ENCODE measurements around the gene KRTAP10-7. TPM values are rescaled to one million over a fixed set of nuclear protein-coding genes. Genes with fewer than 3 reads are reported as not detected.

KRTAP10-7 gene
- total and polyA plus RNA-seq, 2 of the 13 experiments (the other 11 are each of a cell fraction or from before 2014, with no cell fraction given) = not detected

DNA sequence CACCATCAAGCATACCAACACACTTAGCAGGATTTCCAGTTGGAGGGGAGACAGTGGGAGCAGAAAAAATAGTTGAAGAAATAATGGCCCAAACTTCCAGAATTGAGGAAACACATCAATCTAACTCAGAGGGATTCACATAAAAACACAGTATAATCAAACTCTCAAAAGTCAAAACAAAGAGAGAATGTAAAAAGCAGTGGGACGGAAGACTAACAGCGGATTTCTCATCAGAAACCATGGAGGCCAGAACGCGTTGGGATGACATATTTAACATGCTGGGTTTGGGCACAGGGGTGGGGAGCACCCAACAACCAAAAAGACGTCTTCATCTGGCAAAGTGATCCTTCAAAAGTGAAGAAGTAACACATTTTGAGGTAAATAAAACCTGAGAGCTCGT is 19.5 kb downstream of the KRTAP10-7 start:
- Histone ChIP-seq H3K27me3 (ENCODE audit: control insufficient read depth in 1 of 2, insufficient read depth in 2 of 2, low read length in 2 of 2) (peaks cover 1 to 20% of the 10 kb centered on the region in 2 experiments; a peak in 2 of 5 replicates), H4K20me1 (ENCODE audit: insufficient read depth, low read length) (no peaks in the 10 kb centered on the region), H2AFZ (ENCODE audit: low read length) (no peak overlapping the region), H3K4me3 (replicated peaks in 1 of 3; ENCODE audit: insufficient read depth in 1 of 3, low read depth in 2 of 3, low read length in 3 of 3) (no peak overlapping the region), H3K79me2 (ENCODE audit: insufficient read depth, low read length) (no peaks in the 10 kb centered on the region), H3K4me2 (ENCODE audit: low read depth, low read length) (no peak overlapping the region), H3K9ac (ENCODE audit: insufficient read depth, low read depth, low read length) (no peak overlapping the region), H3K27ac (ENCODE audit: extremely low read length, insufficient read depth, low read length) (no peak overlapping the region), H3K36me3 (replicated peaks in 1 of 2; ENCODE audit: control insufficient read depth in 1 of 2, insufficient read depth in 2 of 2, low read length in 2 of 2) (no peaks in the 10 kb centered on the region), H3K4me1 (ENCODE audit: insufficient read depth, low read length) (no peaks in the 10 kb centered on the region), H3K9me3 (ENCODE audit: low read length) (peaks cover 21% of the 10 kb centered on the region)
- CTCF ChIA-PET (ENCODE audit: low intra/inter-chr PET ratio, low total read pairs) = no interaction called here
- no TSS peak for BruUV-seq (replicated peaks)
- intact Hi-C loops (cut with micrococcal nuclease; ENCODE audit: unreplicated experiment) (loop anchor here (2.0 kb wide), 1 partner anchor 173 kb away; no protein-coding TSS in a partner anchor), in situ Hi-C loops (cut with HindIII; ENCODE audit: extremely low pct_ligation_motif_present, low pct_unique_long_range_greater_than_20kb) (no loop called here)
- TF ChIP-seq ZNF317 (CRISPR knock-in tag; IDR thresholded peaks at IDR 0.05) = peak; percentile 96
- no peak for TF ChIP-seq CENPX (CRISPR knock-in tag; IDR thresholded peaks at IDR 0.05)
- POLR2A ChIA-PET = no interaction called here
- 43% methylated on average over 6 of the region's 6 CpGs for WGBS (ENCODE audit: low lambda C conversion rate)
- no peak for DNase-seq (ENCODE audit: low spot score)
- no peak for FAIRE-seq
- ATAC-seq = no peak

DNA sequence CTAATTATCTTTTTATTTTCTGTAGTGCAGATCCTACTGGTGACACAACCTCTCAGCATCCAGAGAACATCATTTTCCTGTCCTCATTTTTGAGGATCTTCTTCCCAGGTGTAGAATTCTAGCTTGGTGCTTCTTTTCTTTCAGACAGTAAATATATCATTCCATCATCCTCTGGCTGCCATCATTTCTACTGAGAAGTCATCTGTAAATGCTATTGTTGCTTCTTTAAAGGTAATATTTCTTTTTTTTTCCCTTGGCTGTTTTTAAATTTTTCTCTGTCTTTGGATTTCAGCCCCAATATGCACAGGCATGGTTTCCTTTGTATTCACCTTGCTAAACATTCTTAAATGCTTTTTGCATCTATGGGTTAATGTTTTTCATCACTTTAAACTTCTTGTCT is 23.2 kb downstream of the KRTAP10-7 start:
- H2AFZ ChIP-seq (ENCODE audit: low read length) = no peak overlapping the region
- POLR2A ChIA-PET = no interaction called here
- H3K4me3 ChIP-seq (replicated peaks in 1 of 3; ENCODE audit: insufficient read depth in 1 of 3, low read depth in 2 of 3, low read length in 3 of 3) = no peak overlapping the region
- TF ChIP-seq ZNF317 (CRISPR knock-in tag; IDR thresholded peaks at IDR 0.05) = peak; percentile 99
- TF ChIP-seq CC2D1A (CRISPR knock-in tag; IDR thresholded peaks at IDR 0.05) = no peak
- TF ChIP-seq EEA1 (CRISPR knock-in tag; IDR thresholded peaks at IDR 0.05; ENCODE audit: borderline replicate concordance) = no peak
- no peaks in the 10 kb centered on the region for H3K4me1 ChIP-seq (ENCODE audit: insufficient read depth, low read length)
- intact Hi-C loops (cut with micrococcal nuclease; ENCODE audit: unreplicated experiment) = no loop called here
- no peaks in the 10 kb centered on the region for H3K36me3 ChIP-seq (replicated peaks in 1 of 2; ENCODE audit: control insufficient read depth in 1 of 2, insufficient read depth in 2 of 2, low read length in 2 of 2)
- CTCF ChIA-PET (ENCODE audit: low intra/inter-chr PET ratio, low total read pairs) = no interaction called here
- FAIRE-seq (no peak), ATAC-seq (no peak), DNase-seq (ENCODE audit: low spot score) (no peak)
- H3K27ac ChIP-seq (ENCODE audit: extremely low read length, insufficient read depth, low read length) = no peak overlapping the region
- in situ Hi-C loops (cut with HindIII; ENCODE audit: extremely low pct_ligation_motif_present, low pct_unique_long_range_greater_than_20kb) = no loop called here
- no peaks in the 10 kb centered on the region for H4K20me1 ChIP-seq (ENCODE audit: insufficient read depth, low read length)
- H3K9ac ChIP-seq (ENCODE audit: insufficient read depth, low read depth, low read length) = no peak overlapping the region
- no peaks in the 10 kb centered on the region for H3K79me2 ChIP-seq (ENCODE audit: insufficient read depth, low read length)
- no peak overlapping the region for H3K4me2 ChIP-seq (ENCODE audit: low read depth, low read length)
- H3K27me3 ChIP-seq (ENCODE audit: control insufficient read depth in 1 of 2, insufficient read depth in 2 of 2, low read length in 2 of 2) = 0 out of 5 replicates have a peak, but pooled peaks cover 0 to 3% of the 10 kb centered on the region in 2 experiments
- no TSS peak for BruUV-seq (replicated peaks)
- peaks cover 21% of the 10 kb centered on the region for H3K9me3 ChIP-seq (ENCODE audit: low read length)

Measured in HepG2 (cell line).